ENCODE results near the gene RXRB. TPM values are rescaled to one million over a fixed set of nuclear protein-coding genes. Genes with fewer than 3 reads are reported as not detected.

Gene RXRB
- total RNA-seq, 4 donors from 2014 or later = 17.3 to 27.7 (median 24.8) TPM

DNA sequence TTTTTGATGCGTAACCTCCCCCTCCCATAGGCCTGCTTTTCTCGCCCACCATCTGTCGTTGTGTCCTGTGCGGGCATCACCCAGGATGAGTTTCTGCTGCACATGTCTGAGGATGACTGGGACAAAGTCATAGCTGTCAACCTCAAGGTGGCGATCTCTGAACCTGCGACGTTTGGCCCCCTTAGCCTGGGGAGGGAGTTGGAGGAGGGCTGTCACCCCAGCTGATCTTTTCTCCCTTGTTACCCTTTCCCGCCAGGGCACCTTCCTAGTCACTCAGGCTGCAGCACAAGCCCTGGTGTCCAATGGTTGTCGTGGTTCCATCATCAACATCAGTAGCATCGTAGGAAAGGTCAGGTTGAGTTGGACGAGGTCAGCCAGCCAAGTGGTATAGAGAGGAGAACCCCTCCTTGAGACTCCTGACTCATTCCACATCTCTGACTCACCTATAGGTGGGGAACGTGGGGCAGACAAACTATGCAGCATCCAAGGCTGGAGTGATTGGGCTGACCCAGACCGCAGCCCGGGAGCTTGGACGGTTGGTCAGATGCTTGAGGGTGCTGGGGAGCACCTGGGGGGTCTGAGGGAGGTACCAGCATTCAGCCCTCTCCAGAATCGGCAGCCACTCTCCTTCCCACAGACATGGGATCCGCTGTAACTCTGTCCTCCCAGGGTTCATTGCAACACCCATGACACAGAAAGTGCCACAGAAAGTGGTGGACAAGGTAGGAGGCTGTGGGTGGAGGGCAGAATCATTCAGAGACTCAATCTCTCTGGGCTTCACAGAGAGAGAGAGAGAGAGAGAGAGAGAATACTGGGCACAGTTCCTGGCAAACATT, 4.9 kb upstream of the RXRB start:
- TF ChIP-seq, protein P1, sequence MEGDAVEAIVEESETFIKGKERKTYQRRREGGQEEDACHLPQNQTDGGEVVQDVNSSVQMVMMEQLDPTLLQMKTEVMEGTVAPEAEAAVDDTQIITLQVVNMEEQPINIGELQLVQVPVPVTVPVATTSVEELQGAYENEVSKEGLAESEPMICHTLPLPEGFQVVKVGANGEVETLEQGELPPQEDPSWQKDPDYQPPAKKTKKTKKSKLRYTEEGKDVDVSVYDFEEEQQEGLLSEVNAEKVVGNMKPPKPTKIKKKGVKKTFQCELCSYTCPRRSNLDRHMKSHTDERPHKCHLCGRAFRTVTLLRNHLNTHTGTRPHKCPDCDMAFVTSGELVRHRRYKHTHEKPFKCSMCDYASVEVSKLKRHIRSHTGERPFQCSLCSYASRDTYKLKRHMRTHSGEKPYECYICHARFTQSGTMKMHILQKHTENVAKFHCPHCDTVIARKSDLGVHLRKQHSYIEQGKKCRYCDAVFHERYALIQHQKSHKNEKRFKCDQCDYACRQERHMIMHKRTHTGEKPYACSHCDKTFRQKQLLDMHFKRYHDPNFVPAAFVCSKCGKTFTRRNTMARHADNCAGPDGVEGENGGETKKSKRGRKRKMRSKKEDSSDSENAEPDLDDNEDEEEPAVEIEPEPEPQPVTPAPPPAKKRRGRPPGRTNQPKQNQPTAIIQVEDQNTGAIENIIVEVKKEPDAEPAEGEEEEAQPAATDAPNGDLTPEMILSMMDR (IDR thresholded peaks at IDR 0.05; ENCODE audit: low read depth) = no peak

DNA sequence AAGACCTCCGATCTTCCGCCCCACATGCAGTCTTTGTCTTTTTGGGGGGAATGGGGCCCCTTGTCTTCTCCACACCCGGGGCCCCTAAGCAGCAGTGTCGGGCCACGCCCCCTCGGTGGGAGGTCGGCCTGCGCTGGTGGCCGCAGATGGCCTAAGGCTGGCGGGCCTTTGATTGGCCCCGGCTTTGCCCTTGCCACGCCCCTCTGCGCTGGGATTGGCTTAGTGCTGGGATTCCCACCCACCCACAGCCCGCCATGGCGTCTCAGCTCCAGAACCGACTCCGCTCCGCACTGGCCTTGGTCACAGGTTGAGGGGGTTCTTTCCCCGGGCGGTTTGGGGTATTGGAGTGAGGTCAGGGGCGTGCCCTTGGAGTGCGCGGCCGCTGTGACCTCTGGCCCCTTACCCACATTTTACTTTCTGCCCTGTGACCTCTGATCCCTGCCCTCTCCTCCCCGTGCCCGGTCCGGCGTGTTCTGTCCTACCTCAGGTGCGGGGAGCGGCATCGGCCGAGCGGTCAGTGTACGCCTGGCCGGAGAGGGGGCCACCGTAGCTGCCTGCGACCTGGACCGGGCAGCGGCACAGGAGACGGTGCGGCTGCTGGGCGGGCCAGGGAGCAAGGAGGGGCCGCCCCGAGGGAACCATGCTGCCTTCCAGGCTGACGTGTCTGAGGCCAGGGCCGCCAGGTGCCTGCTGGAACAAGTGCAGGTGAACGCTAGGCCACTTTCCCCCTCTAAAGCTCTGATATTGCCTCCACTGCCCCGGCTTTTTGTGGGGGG, 4.1 kb upstream of the RXRB start, which contains the start of gene HSD17B8:
HSD17B8 (plus strand) TSS at position 241 of the 776 bp plus-strand sequence; CDS start at position 255, 14 bp downstream.
- TF ChIP-seq, protein P1 (IDR thresholded peaks at IDR 0.05; ENCODE audit: low read depth) = no peak

DNA sequence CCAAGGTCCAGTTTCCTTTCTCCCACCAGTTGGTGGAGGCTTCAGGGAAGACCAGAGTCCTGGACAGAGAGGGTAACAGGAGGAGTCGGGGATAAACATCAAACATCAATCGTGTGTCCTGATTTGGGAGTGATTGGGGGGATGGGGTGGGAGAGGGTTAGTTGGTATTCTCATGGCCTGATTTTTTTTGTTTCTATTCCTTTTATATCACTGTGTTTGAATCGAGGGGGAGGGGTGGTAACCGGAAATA, 3.6 kb upstream of the RXRB start:
- TF ChIP-seq, protein P1 (IDR thresholded peaks at IDR 0.05; ENCODE audit: low read depth) = no peak

DNA sequence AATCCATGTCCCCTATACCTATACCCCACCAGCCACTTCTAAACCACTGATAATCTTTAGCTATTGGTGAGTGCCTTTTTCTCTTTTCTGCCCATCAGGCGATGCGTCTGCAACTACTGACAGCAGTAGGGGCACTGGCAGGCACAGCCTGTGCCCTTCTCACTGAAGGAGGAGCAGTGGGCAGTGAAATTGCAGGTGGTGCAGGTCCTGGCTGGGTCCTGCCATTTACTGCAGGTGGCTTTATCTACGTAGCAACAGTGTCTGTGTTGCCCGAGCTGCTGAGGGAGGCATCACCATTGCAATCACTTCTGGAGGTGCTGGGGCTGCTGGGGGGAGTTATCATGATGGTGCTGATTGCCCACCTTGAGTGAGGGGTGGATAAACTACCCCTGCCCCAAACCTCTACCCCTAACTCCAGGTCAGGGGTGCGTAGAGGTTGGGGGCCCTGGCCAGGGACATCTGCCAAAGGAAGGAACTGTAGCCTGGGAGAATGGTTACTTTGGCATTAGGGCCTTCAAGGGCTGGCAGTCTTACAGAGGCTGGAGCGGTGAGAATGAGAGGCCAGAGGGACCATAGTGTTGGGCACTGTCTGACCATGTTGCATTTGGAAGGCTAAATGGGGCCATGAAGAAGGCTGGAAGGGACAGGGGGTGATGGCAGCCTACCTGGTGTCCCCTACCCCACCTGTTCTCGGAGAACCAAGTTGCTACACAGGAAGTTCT, 3.1 kb upstream of the RXRB start:
- TF ChIP-seq, protein P1 (IDR thresholded peaks at IDR 0.05; ENCODE audit: low read depth) = no peak

DNA sequence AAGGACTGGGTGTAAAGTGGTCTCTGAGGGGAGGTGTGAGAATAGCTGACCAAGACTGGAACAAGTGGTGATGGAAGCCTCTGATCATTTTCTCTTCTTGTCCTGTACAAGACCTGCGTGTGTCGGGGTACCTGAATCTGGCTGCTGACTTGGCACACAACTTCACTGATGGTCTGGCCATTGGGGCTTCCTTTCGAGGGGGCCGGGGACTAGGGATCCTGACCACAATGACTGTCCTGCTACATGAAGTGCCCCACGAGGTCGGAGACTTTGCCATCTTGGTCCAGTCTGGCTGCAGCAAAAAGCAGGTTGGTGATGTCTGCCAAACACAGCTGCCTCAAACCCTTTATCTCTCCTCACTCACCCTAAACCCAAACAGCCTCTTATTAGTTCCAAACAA, 2.3 kb upstream of the RXRB start:
- TF ChIP-seq, protein P1 (IDR thresholded peaks at IDR 0.05; ENCODE audit: low read depth) = no peak

DNA sequence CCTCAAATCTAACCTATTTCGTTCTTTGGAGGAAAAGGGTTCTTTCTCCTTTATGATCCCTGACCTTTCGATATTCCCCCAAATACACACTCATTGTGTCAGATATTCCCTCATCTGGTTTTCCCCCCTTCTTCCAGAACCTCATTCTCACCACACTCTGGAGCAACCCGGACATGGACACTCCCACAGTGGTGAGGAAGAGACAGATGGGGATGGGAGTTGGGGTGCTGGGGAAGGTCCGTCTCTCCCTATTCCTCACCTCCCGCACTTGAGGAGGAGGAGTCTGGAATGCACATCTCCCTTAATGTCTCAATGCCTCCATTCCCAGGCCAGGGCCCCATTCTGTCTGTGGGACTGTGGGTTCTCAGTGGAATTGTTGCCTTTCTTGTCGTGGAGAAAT, 1.5 kb upstream of the RXRB start:
- TF ChIP-seq, protein P1 (IDR thresholded peaks at IDR 0.05; ENCODE audit: low read depth) = no peak

DNA sequence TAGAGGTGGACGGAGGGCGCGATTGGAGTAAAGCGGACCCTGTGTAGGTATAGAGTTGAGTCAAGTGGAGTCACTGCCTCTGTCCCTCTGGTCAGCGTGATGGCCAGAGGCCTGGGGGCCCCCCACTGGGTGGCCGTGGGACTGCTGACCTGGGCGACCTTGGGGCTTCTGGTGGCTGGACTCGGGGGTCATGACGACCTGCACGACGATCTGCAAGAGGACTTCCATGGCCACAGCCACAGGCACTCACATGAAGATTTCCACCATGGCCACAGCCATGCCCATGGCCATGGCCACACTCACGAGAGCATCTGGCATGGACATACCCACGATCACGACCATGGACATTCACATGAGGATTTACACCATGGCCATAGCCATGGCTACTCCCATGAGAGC, 681 bp upstream of the RXRB start:
- TF ChIP-seq, protein P1 (IDR thresholded peaks at IDR 0.05; ENCODE audit: low read depth) = no peak
